Measurements from ENCODE around the gene CCDC138. TPM values are rescaled to one million over a fixed set of nuclear protein-coding genes. Genes with fewer than 3 reads are reported as not detected.

The CCDC138 gene
- total and polyA plus RNA-seq, 2 of the 13 experiments (the other 11 are each of a cell fraction or from before 2014, with no cell fraction given) = 5.6 to 32.5 TPM

- no peak for TF ChIP-seq ZBTB39 (CRISPR knock-in tag; IDR thresholded peaks at IDR 0.05)
- no peak for TF ChIP-seq NCOA2 (CRISPR knock-in tag; IDR thresholded peaks at IDR 0.05)
- no peak for TF ChIP-seq ZC3H13 (CRISPR knock-in tag; IDR thresholded peaks at IDR 0.05)
- TF ChIP-seq MLXIP (CRISPR knock-in tag; IDR thresholded peaks at IDR 0.05; ENCODE audit: borderline replicate concordance) = no peak
- TF ChIP-seq GMEB2 (CRISPR knock-in tag; IDR thresholded peaks at IDR 0.05; ENCODE audit: low read depth) = no peak
- no peak for TF ChIP-seq ELF3 (CRISPR knock-in tag; IDR thresholded peaks at IDR 0.05)
- no peak for TF ChIP-seq GPN1 (CRISPR knock-in tag; IDR thresholded peaks at IDR 0.05; ENCODE audit: borderline replicate concordance)
- TF ChIP-seq PAWR (CRISPR knock-in tag; IDR thresholded peaks at IDR 0.05; ENCODE audit: borderline replicate concordance) = no peak
- TF ChIP-seq ZKSCAN8 (CRISPR knock-in tag; IDR thresholded peaks at IDR 0.05; ENCODE audit: borderline replicate concordance) = no peak
- no peak for TF ChIP-seq ZNF20 (CRISPR knock-in tag; IDR thresholded peaks at IDR 0.05)
Measured at GRCh38 chr2:108834620-108835019, 48.0 kb downstream of the CCDC138 start (continued).

Measured in HepG2 (cell line).